Thyroid gland (tissue), 4 donors: Measurements from ENCODE around the gene TBC1D1.

Experiments
- CTCF ChIP-seq, 6 experiments: fragments of 200-600 bp in 3 of 6; fragments of 450-650 bp in 3 of 6; sonication (generic) in 3 of 6; IDR thresholded peaks; one replicate each; pipeline ENCODE4 v1.5.1; 2016 to 2019; ENCODE audit warnings: antibody characterized with exemption in 6 of 6, mild to moderate bottlenecking in 2 of 6, inconsistent platforms in 1 of 6, moderate library complexity in 1 of 6
- POLR2A ChIP-seq, 2 donors: fragments of 450-650 bp; IDR thresholded peaks; one replicate each; pipeline ENCODE4 v1.6.1; 2017; ENCODE audit warnings: antibody characterized with exemption in 2 of 2, mild to moderate bottlenecking in 2 of 2, moderate library complexity in 1 of 2

DNA sequence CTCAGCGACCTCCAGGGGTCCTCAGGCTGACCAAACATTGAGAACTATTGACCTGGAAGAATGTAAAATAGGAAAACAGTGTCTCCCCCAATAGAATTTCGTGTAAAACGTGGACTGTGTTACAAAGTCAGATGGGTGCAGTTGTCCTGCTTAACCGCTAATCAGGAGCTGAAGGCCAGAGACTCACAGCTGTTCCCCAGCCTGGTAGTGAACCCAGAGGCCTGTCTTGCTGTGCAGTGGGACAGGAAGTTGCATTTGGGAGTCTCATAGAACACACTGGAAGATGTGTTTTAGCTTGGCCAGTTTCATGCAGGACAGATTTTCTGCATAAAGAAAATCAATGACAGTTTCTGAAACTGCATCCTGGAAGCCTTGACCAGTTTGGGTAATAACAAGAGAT, 220.8 kb downstream of the TBC1D1 start:
- TF ChIP-seq CTCF (IDR thresholded peaks at IDR 0.05) (no peak), POLR2A (IDR thresholded peaks at IDR 0.05) (no peak)
